Measurements from ENCODE around the gene ARHGAP29.

The ARHGAP29 gene

DNA sequence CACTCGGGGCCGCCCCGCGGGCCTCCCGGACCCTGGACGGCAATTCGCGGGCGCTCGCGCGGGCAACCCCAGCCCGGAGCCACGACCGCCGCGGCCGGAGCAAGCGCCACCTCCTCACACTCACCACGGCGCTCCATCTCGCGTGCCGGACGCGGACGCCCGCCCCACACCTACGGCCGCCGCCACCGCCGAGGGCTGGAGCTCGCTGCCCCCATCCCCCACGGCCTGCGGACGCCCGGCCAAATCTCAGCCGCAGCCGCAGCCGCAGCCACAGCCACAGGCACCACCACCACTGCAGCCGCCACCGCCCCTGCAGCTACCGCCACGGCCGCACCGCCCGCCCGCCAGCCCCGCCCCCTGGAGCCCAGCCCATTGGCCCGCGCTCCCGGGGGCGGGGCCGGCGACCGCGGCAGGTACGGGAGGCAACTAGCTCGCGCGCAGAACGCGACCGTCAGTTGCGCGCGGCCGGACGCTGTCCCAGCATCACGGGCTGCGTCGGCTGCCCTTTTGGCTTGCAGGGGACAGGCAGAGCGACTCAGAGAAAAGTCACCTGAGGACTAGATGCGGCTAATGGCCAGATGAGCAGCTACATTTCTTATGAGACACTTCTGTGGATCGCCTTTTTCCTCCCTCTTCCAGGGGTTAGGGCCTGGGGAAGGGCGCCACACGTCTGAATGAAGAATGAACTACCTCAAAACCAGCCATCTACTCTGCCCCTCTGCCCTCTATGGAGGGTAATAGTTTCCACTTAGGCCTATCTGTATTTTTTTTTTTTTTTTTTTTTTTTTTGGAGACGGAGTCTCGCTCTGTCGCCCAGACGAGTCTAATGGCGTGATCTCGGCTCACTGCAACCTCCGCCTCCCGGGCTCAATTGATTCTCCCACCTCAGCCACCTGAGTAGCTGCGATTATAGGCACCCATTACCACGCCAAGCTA is at the start of gene ARHGAP29:
Gene ARHGAP29 (minus strand): TSS at position 294 of the 936 bp plus-strand sequence. CDS start 5,973 bp downstream, outside the sequence.
- DNase-seq (ENCODE audit: low spot score) = peak; percentile 88

GRCh38 chr1:94286864-94287437 is 49.6 kb upstream of the ARHGAP29 start:
- no peak for DNase-seq (ENCODE audit: low spot score)

DNA sequence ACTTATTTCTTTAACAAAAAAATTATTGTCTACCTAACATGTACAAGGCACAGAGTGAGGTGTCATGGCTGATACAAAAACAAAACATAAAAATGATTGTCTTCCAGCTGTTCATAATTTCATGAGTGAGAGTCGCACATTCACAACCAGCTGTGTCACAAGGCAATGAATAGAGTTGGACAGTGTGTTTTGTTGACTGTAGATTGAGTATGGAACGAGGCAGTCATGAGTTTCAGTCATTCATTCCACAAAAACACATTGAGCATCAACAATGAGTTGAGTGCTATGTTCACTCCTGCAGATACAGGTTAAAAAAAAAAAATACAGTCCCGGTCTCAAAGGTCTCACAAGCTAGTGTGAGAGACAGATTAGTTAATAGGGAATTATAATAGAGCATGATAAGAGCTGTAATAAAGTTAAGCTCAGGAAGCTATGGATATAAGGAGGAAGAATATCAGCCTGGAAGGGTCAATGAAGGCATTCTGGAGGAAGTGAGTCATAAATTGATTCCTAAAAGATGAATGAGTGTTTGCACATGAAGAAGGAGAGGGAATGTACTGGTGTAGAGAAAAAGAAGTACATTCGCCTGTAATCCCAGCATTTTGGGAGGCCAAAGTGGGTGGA is 47.8 kb upstream of the ARHGAP29 start:
- no peak for DNase-seq (ENCODE audit: low spot score)

DNA sequence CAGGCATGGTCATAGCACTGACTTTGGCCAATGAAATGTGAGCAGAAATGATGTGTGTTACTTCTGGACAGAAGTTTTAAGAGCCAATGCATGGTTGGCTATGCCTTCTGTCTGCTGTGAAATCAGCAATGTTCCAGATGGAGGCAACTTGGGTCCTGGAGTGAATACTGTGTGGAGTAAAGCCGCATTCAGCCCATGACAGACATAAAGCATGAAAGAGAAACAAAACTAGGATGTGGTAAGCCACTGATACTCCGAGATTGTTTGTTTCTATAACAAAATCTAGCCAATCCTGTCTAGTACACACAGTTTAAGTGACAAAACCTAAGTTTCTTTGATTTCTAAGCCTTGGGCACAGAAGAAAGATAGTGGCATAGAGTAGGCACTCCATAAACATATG is 47.1 kb upstream of the ARHGAP29 start:
- no peak for DNase-seq (ENCODE audit: low spot score)

- DNase-seq (ENCODE audit: low spot score) = no peak
Observed at GRCh38 chr1:94283462-94283861, 46.1 kb upstream of the ARHGAP29 start.

DNA sequence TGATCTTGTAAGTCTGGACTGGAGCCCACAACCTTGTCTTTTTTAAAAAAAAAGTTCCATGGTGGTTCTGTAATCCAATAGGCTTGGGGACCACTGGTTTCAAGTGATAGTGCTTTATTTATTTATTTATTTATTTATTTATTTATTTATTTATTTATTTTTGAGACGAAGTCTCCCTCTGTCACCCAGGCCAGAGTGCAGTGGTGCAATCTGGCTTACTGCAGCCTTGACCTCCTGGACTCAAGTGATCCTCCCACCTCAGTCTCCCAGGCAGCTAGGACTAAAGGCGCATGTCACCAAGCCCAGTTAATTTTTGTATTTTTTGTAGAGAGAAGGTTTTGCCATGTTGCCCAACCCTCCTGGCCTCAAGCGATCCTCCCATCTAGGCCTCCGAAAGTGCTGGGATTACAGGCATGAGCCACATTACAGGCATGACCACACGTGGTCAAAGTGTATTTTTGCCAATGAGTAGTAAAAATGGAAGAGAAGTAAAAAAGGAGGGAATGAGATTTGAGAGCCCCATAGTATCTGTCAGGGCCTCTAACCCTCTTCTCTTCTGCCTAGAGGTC is 44.8 kb upstream of the ARHGAP29 start:
- no peak for DNase-seq (ENCODE audit: low spot score)

DNA sequence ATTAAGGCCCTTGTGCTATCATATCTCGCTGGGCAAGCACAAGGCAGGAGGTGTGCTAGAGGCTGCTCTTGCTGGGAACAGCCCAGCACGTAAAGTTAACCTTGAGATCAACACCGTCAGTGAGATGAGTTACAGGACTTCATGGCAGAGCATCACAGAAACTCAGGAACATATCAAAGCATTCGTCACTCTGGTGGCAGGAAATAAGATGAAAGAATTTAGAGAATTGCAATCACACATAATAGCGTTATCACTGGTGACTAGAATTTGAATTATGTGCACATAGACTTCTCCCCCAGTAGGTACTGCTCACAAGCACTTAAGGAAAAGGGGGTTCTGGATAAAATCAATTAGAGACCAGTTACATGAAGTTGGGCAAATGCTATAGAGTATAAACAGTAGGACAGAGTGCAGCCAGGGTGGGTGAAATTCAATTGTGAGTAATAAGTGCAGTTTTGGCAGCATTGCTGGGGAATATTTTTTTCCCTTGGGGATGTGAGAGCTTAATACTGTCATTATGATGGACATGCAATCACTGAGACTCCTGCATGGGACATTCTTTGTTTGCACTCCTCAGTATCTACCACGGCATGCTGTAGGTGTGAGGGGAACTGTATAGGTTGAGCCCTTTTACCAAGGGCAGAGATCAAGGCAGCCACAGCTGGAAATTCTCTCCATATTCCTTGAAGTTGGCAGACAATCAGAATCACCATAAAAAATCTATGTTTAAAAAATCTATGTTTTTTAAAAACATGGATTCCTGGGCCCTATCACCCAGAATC is 44.2 kb upstream of the ARHGAP29 start:
- no peak for DNase-seq (ENCODE audit: low spot score)

- no peak for DNase-seq (ENCODE audit: low spot score)
Observed at GRCh38 chr1:94280541-94280940, 43.2 kb upstream of the ARHGAP29 start.

- DNase-seq (ENCODE audit: low spot score) = no peak
Observed at GRCh38 chr1:94279462-94279861, 42.1 kb upstream of the ARHGAP29 start.

DNA sequence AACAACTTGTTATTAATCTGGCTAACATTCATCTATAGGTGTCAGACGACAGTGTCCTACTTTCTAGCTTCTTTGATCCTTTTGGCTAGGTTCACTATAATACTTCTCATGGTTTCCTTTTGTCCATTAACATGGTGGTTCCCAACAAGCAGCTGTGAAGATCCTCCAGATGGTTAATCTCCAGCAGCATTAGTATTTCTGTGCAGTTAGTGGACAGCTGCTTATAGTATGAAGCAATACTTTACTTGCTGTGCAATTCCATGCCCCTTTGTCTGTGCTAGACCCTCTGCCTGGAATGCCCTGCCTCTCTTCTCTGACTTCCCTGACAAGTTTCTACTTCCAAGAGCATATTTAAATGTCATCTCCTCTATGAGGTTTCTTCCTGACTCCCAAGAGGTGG is 41.7 kb upstream of the ARHGAP29 start:
- DNase-seq (ENCODE audit: low spot score) = no peak

DNA sequence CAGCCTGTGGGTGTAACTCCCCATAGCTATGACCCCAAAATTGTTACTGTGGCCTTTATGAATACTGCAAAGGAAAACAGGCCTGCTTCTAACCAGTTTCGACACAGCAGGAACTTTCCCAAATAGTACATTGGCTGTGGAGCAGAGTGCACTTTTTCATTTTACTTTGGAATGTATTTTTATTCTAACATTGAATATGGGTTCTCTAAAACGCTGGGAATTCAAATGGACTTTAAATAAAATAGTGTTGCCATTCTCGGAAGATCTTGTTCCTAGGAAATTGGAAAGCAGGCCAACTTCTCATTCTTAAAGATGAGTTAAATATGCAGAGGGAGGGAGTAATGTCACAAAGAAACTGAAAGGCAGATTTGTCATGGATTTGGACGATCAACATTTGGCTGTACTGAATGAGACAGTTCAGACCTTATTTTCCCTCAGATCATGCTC is 39.6 kb upstream of the ARHGAP29 start:
- DNase-seq (ENCODE audit: low spot score) = peak; percentile 32

- DNase-seq (ENCODE audit: low spot score) = no peak
Observed at GRCh38 chr1:94275083-94275482, 37.7 kb upstream of the ARHGAP29 start.

- DNase-seq (ENCODE audit: low spot score) = no peak
Observed at GRCh38 chr1:94274561-94274960, 37.2 kb upstream of the ARHGAP29 start.

GRCh38 chr1:94273111-94273510 is 35.7 kb upstream of the ARHGAP29 start:
- no peak for DNase-seq (ENCODE audit: low spot score)

GRCh38 chr1:94272388-94272787 is 35.0 kb upstream of the ARHGAP29 start:
- no peak for DNase-seq (ENCODE audit: low spot score)

GRCh38 chr1:94271373-94271772 is 34.0 kb upstream of the ARHGAP29 start:
- DNase-seq (ENCODE audit: low spot score) = no peak

GRCh38 chr1:94270801-94271203 is 33.4 kb upstream of the ARHGAP29 start:
- no peak for DNase-seq (ENCODE audit: low spot score)

DNA sequence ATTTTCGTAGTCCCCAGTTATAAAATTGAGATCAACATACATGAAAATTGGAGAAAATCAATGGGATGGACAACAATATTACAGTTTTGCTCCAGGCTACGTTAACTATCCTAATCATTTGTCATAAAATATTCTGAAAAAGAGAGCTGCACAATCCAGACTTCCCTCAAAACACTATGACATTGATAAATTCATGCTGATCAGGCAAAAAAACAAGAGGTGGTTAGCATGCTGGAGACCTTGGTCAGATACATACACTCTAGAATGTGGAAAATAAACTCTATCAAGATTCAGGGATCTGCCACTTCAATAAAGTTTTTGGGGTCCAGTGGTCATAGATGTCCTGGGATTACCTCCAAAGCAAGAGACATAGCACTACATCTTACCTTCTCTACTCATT is 32.5 kb upstream of the ARHGAP29 start:
- DNase-seq (ENCODE audit: low spot score) = no peak

DNA sequence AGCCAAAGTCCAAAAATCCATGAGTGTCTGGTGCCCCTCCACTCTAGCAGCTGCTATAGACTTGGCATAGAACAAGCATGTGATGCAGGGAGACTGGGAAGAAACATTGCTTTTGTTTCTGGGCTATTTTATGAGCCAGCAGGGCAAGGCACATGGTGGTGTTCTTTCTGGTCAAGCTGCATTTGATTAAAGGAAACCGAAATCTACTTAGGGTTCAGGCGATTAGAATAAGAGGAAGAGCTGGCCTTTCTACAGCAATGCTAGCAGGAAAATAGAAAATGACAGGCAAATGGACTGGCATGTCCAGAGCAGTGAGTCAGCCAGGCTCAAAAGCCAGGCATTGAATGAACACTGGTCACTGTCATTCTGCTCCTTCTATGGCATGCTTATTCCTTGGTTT is 28.5 kb upstream of the ARHGAP29 start:
- DNase-seq (ENCODE audit: low spot score) = peak; percentile 32

- DNase-seq (ENCODE audit: low spot score) = no peak
Observed at GRCh38 chr1:94265011-94265422, 27.6 kb upstream of the ARHGAP29 start.

DNA sequence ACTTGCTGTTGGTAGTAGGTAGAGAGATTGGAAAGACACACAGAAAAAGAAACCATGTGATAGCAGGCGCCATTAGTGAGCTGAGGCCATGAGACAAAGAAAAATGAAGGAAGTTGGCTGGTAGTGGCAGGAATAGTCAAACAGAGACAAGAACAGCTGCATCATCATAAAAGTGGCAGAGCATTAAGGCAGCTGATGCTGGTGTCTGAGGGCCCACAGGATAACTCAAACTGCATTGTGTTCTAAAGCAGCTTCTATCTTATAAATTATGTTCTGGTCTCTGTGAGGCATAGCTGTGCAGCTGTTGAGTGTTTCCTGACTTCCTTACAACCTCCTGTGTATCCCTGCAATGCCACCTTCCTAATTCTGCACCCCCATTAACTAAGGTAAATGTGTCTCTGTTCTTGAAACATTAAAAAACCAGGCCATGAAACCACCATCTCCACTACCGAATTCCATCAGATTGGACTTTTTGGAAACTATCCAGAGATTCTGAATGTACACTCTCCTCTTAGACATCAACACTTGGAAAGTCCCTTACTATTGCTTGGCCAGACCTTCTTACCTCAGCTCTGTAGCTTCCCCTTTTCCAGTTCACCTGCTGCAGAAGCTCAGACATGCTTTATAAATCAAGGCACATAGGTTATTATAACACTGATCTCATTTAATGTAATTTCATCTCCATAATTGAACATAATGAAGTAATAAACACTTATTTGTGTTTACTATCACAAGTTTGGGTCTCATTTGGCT is 23.4 kb upstream of the ARHGAP29 start:
- DNase-seq (ENCODE audit: low spot score) = no peak

Data from AG20443 (cell line).